Measurements from ENCODE around the gene ATP2C1.
A peak's percentile ranks its signal among the peaks of the same experiment; 100 is the strongest.
"Not testable (repeated sequence)": the region's sequence is repeated elsewhere in the genome, so short reads cannot be mapped to it uniquely, and the experiment has no call there.

The ATP2C1 gene

GRCh38 chr3:130997289-130997688 lies 103.4 kb downstream of the ATP2C1 start:
- no peak for DNase-seq

GRCh38 chr3:131001071-131001470 lies 107.2 kb downstream of the ATP2C1 start:
- no peak for DNase-seq

DNA sequence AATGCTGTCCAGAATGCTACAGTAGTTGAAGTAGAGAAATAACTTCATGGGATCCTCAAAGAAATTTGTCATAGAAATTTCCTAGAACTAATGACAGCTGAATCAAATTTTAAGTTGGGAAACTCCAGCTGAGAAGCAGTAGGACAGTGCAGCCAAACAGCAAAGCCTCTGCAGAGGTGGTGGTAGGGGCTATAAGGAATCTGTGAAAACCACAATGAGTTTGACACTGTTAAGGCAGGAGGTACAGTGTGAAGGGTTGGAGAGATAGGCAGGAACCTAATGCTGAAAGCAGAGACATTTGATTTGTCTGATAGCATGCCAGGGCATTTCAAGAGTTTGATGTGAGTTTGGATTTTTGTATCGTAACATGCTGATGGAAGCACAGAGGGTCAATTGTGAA lies 110.7 kb downstream of the ATP2C1 start:
- DNase-seq, result no peak

GRCh38 chr3:131007256-131007655 lies 113.4 kb downstream of the ATP2C1 start:
- no peak for DNase-seq

DNA sequence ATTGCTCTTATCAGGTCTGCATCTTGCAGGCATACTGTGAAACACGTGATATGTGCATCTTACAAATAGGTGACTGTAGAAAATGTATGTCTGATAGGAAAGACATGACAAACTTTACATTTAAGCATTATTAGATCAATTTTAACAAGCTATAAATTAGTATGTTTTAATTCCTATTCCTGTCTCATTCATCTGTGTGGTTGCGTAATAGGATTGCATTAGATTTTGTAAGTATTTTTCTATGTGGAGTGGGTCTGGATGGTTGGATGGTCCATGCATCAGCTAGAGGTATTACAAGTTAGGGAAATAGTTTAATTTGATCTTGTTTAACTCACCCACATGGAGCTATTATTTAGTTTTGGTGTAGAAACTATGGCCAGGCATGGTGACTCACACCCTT lies 113.9 kb downstream of the ATP2C1 start:
- DNase-seq, result no peak

DNA sequence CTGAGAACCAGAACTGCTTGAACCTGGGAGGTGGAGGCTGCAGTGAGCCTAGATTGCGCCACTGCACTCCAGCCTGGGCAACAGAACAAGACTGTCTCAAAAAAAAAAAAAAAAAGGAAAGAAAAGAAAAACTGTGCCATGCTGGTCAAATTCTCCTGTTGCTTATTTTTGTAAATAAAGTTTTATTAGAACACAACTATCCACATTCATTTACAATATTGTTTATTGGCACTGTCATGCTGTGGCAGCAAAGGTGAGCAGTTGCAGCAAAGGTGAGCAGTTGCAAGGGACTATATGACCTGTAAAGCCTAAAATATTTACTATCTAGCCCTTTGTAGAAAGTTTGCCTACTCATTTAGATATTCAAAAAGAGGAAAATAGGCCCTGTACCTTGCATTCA lies 114.4 kb downstream of the ATP2C1 start:
- no peak for DNase-seq

- DNase-seq, result no peak
Measured at GRCh38 chr3:131009698-131010097, 115.8 kb downstream of the ATP2C1 start.

GRCh38 chr3:131018970-131019369 lies 125.1 kb downstream of the ATP2C1 start:
- no peak for DNase-seq

DNA sequence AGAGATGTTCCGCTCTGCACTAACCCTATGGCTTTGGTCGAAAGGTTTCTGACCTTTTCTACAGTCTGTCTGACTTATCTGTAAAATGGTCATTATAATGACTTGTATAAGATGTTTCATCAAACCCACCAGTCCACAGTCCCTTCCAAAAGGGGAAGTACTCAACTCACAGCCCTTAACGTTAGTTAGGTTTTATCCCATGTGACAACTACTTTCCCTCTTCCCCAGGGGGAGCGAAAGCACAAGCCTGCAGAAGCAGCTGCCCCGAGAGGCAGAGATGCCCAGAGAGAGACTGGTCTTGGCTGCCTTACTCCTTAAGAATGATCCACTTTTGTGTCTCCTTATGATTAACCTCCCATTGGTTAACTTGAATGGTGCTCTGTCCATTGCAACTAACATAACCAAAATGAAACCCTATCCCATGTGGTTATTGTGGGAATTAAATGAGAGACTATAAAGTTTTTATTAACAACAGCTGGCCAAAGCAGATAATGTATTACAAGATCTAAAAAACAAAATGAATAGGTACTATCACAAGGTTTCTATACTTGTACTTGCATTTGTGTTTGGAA lies 126.3 kb downstream of the ATP2C1 start:
- no peak for DNase-seq

DNA sequence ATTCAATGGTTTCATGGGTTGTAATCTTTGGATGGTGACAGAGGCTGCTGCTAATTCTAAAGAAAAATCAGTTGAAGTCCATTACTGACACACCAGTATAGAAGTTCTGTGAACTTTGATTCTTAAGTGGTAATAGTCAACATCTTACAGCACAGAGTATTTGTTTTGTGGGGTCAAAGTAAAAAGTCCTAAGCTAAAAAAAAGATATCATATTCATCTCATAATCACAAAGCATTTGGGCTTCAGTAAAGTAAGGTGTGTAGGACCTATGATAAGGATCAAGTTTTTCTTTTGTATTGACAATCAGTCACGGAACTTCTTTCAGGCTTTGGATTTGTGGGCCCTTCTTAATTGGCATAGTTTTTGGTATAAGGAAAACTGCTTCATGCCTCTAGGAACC lies 131.7 kb downstream of the ATP2C1 start:
- DNase-seq, result no peak

GRCh38 chr3:131026321-131027151 lies 132.7 kb downstream of the ATP2C1 start, which contains the start of the genes ASTE1 and NEK11:
Gene ASTE1 (minus strand): TSS chr3:131026825. CDS start chr3:131025306, 1,519 bp downstream.
Gene NEK11 (plus strand): TSS chr3:131026877. CDS start chr3:131029709, 2,832 bp downstream.
- peak; percentile 72 for DNase-seq

- no peak for DNase-seq
Measured at GRCh38 chr3:131028844-131029243, 135.0 kb downstream of the ATP2C1 start.

GRCh38 chr3:131031660-131032059 lies 137.8 kb downstream of the ATP2C1 start:
- no peak for DNase-seq

DNA sequence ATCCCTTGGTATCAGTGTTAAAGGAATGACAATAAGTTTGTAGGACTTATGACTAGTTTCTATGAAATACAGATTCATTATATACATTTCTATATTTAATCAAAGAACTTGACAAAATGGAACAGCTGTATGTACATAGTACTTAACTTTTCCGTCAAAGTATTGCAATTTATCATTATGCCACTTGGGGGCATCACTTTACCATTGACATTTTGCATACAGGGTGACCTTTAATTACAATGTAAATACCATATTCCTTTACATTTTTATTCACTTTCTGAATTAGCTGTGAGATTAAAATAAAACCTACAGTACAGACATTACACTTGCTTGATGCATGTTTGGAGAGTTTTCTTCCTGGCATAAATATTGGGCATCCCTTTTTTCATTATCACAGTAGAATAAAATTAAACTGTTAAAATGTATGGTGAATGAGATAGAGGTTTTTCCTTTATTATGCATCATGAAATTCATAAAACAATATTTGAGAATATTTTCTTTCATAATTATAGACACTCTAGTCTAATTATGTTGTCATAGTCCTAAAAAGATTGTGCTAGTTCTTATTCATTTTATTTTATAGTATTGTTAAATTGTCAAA lies 139.7 kb downstream of the ATP2C1 start:
- peak; percentile 25 for DNase-seq

GRCh38 chr3:131036200-131036816 lies 142.4 kb downstream of the ATP2C1 start:
- no peak for DNase-seq

DNA sequence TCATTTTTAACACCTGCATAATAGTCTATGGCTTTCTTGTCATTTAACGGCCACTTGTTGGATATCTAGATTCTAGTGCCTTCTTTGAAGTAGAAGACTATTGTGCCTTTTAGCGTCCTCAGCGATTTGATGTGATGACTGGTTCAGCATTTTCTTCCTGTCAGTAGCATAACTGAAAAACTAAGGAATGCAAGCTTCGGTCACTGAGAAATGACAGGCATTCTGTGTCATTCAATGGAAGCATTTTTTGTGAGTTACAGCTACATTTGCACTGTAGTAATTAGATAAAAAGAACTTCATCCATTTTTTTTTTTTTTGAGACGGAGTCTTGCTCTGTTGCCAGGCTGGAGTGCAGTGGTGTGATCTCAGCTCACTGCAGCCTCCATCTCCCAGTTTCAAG lies 143.1 kb downstream of the ATP2C1 start:
- DNase-seq, result no peak

DNA sequence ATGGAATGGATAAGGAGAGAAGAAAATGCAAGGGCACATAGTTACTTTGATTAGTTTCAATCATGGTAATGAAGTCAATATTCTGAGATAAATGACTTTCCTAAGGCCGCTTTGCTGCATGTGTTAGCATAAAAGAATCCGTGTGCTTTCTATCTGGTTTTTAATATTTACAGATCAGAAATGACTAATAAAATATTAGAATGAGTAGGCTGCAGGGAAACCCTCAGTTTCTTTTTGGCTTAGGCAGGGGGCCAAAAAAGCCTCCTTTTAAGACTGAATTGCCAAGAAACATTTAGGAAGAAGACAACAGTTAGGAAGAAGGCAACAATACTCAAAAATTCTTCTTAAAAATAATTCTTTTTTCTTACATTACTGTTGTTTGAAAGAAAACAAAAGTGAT lies 144.4 kb downstream of the ATP2C1 start:
- no peak for DNase-seq

- not testable (repeated sequence) for DNase-seq
Measured at GRCh38 chr3:131042271-131042985, 148.5 kb downstream of the ATP2C1 start.

- DNase-seq, result no peak
Measured at GRCh38 chr3:131047582-131047981, 153.7 kb downstream of the ATP2C1 start.

DNA sequence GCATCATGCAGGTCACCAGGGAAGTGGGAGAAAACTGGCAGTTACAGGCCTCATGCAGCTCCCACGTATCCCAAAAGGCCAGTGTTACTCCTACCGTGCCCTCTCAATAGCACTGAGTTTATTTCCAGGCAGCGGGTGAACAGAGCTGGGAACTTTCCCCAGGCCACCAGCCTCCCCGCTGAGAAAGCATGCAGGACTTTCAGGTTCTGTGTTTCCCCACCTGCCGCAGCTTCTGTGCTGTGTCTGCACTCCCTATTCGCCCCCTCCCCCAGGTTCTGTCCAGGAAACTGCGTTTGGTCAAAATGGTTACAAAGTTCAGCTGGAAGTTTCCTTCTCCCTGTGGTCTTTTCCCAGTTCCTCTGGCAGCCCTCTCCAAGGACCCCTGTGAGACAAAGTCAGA lies 154.1 kb downstream of the ATP2C1 start:
- no peak for DNase-seq

DNA sequence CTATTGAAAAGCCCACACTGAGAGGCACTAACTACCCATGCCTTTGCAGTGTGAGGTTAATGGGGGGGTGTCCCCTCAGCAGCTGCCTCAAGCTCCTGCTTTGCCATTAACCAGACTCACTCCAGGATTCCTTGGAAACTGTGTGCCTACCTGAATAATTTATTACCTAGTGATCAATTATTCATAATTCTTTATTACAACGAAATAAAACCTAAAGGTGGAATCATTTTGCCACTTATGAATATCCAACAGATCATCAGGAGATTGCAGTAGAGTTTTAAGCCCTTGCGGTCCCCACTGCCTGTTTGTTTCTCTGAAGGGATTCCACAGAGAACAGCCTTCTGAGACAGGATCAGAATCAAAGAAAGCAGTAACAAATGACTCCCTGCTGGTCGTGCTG lies 156.1 kb downstream of the ATP2C1 start:
- no peak for DNase-seq

DNA sequence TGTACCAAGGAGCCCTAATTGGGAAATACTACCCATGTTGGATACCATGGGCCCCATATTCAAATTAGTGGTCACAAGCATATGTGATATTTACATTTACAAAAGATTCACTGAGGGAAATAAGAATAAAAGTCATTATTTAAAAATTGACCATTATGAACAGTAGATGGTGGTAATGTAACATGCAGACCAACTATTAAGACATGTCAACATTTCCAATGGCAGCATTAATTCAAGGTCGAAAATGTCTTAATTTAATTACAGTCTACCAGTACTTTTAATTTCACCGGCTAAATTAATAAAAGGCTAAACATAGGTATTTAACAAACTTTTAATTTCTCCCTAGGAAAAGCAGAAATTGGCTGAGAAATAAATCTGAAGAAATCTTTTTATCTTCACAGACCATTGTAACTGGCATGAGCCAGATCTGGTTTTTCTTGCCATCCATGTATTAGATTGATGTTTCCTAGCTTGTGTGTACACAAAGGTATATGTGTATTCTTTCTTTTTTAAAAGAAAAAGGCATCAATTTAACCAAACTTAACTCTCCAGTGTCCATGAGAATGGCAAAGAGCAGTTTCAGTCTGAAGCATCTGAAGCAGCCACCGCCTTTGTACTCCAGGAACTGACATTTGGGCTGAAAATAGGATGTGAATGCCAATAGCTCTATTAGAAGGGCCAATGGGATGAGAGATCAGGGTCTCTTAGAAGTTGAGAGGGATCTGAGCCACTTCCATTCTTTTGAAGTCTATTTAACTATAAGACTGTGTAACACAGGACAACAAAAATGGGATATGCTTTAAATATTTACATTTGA lies 159.4 kb downstream of the ATP2C1 start:
- DNase-seq, result no peak
